ENCODE measurements around the gene OLAH. TPM values are rescaled to one million over a fixed set of nuclear protein-coding genes. Genes with fewer than 3 reads are reported as not detected.
"Not testable (repeated sequence)": the region's sequence is repeated elsewhere in the genome, so short reads cannot be mapped to it uniquely, and the experiment has no call there.

OLAH gene
- 1 to 10 TPM; 1.3 to 6.6 TPM for total RNA-seq

- ATAC-seq (replicated peaks) = peak; percentile 59
- Mint-ChIP-seq H3K27me3 (no peaks in the 10 kb centered on the region), H3K4me3 (peak within 1 kb of the TSS; percentile 3), H3K4me1 (peaks cover 5% of the 10 kb centered on the region), H3K36me3 (ENCODE audit: low read depth) (no peaks in the 10 kb centered on the region), H3K27ac (peak within 1 kb of the TSS; percentile 23), H3K9me3 (no peaks in the 10 kb centered on the region)
Measured at GRCh38 chr10:15043674-15044073, at the start of gene OLAH. Gene OLAH (plus strand): TSS chr10:15043943. CDS start chr10:15047289, 3,346 bp downstream.

GRCh38 chr10:14995964-14996565 lies 47.7 kb upstream of the OLAH start:
- no peak for ATAC-seq (replicated peaks)
- Mint-ChIP-seq H3K9me3 (no peaks in the 10 kb centered on the region), H3K27me3 (no peaks in the 10 kb centered on the region), H3K4me1 (peaks cover 10% of the 10 kb centered on the region), H3K4me3 (no peak overlapping the region), H3K27ac (no peak overlapping the region), H3K36me3 (ENCODE audit: low read depth) (no peaks in the 10 kb centered on the region)

- not testable (repeated sequence) for H3K36me3 Mint-ChIP-seq (ENCODE audit: low read depth); ATAC-seq (replicated peaks); H3K4me3 Mint-ChIP-seq; H3K9me3 Mint-ChIP-seq; H3K27me3 Mint-ChIP-seq; H3K27ac Mint-ChIP-seq; H3K4me1 Mint-ChIP-seq
Measured at GRCh38 chr10:15013530-15013929, 30.2 kb upstream of the OLAH start.

- no peaks in the 10 kb centered on the region for H3K4me1 Mint-ChIP-seq
- H3K4me3 Mint-ChIP-seq = no peak overlapping the region
- H3K27me3 Mint-ChIP-seq = no peaks in the 10 kb centered on the region
- H3K27ac Mint-ChIP-seq = no peak overlapping the region
- no peak for ATAC-seq (replicated peaks)
- H3K9me3 Mint-ChIP-seq = no peaks in the 10 kb centered on the region
- no peaks in the 10 kb centered on the region for H3K36me3 Mint-ChIP-seq (ENCODE audit: low read depth)
Measured at GRCh38 chr10:15015451-15015850, 28.3 kb upstream of the OLAH start.

DNA sequence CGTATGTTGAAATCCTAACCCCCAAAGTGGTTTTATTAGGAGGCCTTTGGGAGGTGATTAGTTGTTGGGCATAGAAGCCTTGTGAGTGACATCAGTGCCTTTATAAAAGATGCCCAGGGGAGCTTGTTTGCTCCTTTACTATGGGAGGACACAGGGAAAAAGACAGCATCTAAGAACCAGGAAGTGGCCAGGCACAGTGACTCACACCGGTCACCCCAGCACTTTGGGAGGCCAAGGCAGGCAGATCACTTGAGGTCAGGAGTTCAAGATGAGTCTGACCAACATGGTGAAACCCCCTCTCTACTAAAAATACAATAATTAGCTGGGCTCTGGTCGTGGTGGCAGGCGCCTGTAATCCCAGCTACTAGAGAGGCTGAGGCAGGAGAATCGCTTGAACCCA lies 22.8 kb upstream of the OLAH start:
- H3K4me1 Mint-ChIP-seq; H3K9me3 Mint-ChIP-seq; H3K27ac Mint-ChIP-seq; H3K4me3 Mint-ChIP-seq; H3K27me3 Mint-ChIP-seq; H3K36me3 Mint-ChIP-seq (ENCODE audit: low read depth): not testable (repeated sequence)
- ATAC-seq (replicated peaks) = peak; percentile 70

DNA sequence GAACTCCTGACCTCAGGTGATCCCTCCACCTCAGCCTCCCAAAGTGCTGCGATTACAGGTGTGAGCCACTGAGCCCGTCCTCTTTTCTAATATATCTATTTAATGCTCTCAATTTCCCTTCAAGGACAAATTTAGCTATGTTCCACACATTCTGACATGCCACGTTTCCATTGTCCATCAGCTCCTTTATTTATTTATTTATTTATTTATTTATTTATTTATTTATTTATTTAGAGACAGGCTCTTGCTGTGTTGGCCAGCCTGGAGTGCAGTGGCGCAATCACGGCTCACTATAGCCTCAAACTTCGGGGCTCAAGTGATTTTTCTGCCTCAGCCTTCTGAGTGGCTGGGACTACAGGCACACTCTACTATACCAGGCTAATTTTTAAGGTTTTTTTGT lies 20.7 kb upstream of the OLAH start:
- H3K4me1 Mint-ChIP-seq; H3K27ac Mint-ChIP-seq; H3K4me3 Mint-ChIP-seq; H3K9me3 Mint-ChIP-seq; ATAC-seq (replicated peaks); H3K36me3 Mint-ChIP-seq (ENCODE audit: low read depth); H3K27me3 Mint-ChIP-seq: not testable (repeated sequence)

GRCh38 chr10:15024017-15025004 lies 19.4 kb upstream of the OLAH start:
- not testable (repeated sequence) for H3K36me3 Mint-ChIP-seq (ENCODE audit: low read depth); ATAC-seq (replicated peaks); H3K4me1 Mint-ChIP-seq; H3K9me3 Mint-ChIP-seq; H3K27me3 Mint-ChIP-seq; H3K27ac Mint-ChIP-seq
- H3K4me3 Mint-ChIP-seq = peak overlapping the region; percentile 12

GRCh38 chr10:15025040-15025439 lies 18.7 kb upstream of the OLAH start:
- not testable (repeated sequence) for H3K27me3 Mint-ChIP-seq; H3K9me3 Mint-ChIP-seq; H3K4me3 Mint-ChIP-seq; H3K4me1 Mint-ChIP-seq; ATAC-seq (replicated peaks); H3K36me3 Mint-ChIP-seq (ENCODE audit: low read depth); H3K27ac Mint-ChIP-seq

- H3K4me1 Mint-ChIP-seq = no peaks in the 10 kb centered on the region
- no peak for ATAC-seq (replicated peaks)
- no peaks in the 10 kb centered on the region for H3K27me3 Mint-ChIP-seq
- no peaks in the 10 kb centered on the region for H3K36me3 Mint-ChIP-seq (ENCODE audit: low read depth)
- H3K4me3 Mint-ChIP-seq = no peak overlapping the region
- H3K27ac Mint-ChIP-seq = no peak overlapping the region
- no peaks in the 10 kb centered on the region for H3K9me3 Mint-ChIP-seq
Measured at GRCh38 chr10:15027741-15028140, 16.0 kb upstream of the OLAH start.

GRCh38 chr10:15035385-15036301 lies 8.1 kb upstream of the OLAH start:
- H3K4me1 Mint-ChIP-seq = no peaks in the 10 kb centered on the region
- no peaks in the 10 kb centered on the region for H3K9me3 Mint-ChIP-seq
- H3K27me3 Mint-ChIP-seq = no peaks in the 10 kb centered on the region
- no peaks in the 10 kb centered on the region for H3K36me3 Mint-ChIP-seq (ENCODE audit: low read depth)
- no peak overlapping the region for H3K27ac Mint-ChIP-seq
- no peak for ATAC-seq (replicated peaks)
- no peak overlapping the region for H3K4me3 Mint-ChIP-seq

DNA sequence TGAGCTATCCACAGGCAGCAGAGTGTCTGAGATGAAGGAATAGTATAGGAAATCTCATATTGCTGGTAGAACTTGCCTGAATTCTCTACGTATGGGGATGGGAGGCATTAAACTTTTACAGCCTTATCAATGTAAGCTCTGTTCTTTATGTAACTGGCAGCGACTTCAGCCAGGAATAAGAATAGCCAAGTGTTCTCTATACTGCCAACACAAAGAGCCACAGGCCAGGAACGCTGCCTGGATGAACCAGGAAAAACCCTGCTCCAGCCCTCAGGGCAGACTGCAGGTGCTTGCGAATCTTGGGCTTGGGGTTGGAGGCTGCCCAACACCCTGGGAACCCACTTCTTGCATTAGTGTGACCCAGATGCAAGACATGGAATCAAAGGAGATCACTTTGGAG lies 6.1 kb upstream of the OLAH start:
- Mint-ChIP-seq H3K27ac (no peak overlapping the region), H3K27me3 (no peaks in the 10 kb centered on the region), H3K36me3 (ENCODE audit: low read depth) (no peaks in the 10 kb centered on the region), H3K4me3 (no peak overlapping the region), H3K9me3 (no peaks in the 10 kb centered on the region), H3K4me1 (no peaks in the 10 kb centered on the region)
- no peak for ATAC-seq (replicated peaks)

- no peaks in the 10 kb centered on the region for H3K9me3 Mint-ChIP-seq
- peaks cover under 1% of the 10 kb centered on the region for H3K4me1 Mint-ChIP-seq
- no peaks in the 10 kb centered on the region for H3K27me3 Mint-ChIP-seq
- H3K27ac Mint-ChIP-seq = no peak overlapping the region
- no peak for ATAC-seq (replicated peaks)
- H3K4me3 Mint-ChIP-seq = no peak overlapping the region
- no peaks in the 10 kb centered on the region for H3K36me3 Mint-ChIP-seq (ENCODE audit: low read depth)
Measured at GRCh38 chr10:15038416-15038815, 5.3 kb upstream of the OLAH start.

- Mint-ChIP-seq H3K9me3 (no peaks in the 10 kb centered on the region), H3K4me1 (peaks cover 5% of the 10 kb centered on the region), H3K36me3 (ENCODE audit: low read depth) (no peaks in the 10 kb centered on the region), H3K27me3 (no peaks in the 10 kb centered on the region), H3K27ac (no peak overlapping the region), H3K4me3 (peak overlapping the region; percentile 3)
- ATAC-seq (replicated peaks) = peak; percentile 45
Measured at GRCh38 chr10:15045380-15045779, 1.6 kb downstream of the OLAH start.

GRCh38 chr10:15046626-15047025 lies 2.9 kb downstream of the OLAH start:
- no peaks in the 10 kb centered on the region for H3K9me3 Mint-ChIP-seq
- H3K4me1 Mint-ChIP-seq = peaks cover 5% of the 10 kb centered on the region
- no peak overlapping the region for H3K27ac Mint-ChIP-seq
- no peak for ATAC-seq (replicated peaks)
- no peaks in the 10 kb centered on the region for H3K36me3 Mint-ChIP-seq (ENCODE audit: low read depth)
- H3K4me3 Mint-ChIP-seq = no peak overlapping the region
- H3K27me3 Mint-ChIP-seq = no peaks in the 10 kb centered on the region

Measured in activated T-helper 17 cell treated with anti-CD3 and anti-CD28 coated beads, Interleukin-2, amount 50 U/mL, for 72 hours (primary cell).